Mesodermal cell (in vitro differentiated cells): Measurements from ENCODE around the gene LRRC31. TPM values are rescaled to one million over a fixed set of nuclear protein-coding genes. Genes with fewer than 3 reads are reported as not detected.

Experiments
- H3K27ac ChIP-seq: 2 replicates; pipeline ENCODE4 v1.7.0; 2013; ENCODE audit warnings: mild to moderate bottlenecking, low read depth, low read length, moderate library complexity; ENCODE audit not compliant: severe bottlenecking
- H3K36me3 ChIP-seq: 2 replicates; pipeline ENCODE4 v1.7.1; 2013; ENCODE audit warnings: mild to moderate bottlenecking, low read length, moderate library complexity; ENCODE audit not compliant: control insufficient read depth, insufficient read depth
- H3K4me1 ChIP-seq: one replicate; pipeline ENCODE4 v1.7.1; 2013; ENCODE audit warnings: mild to moderate bottlenecking, low read length; ENCODE audit not compliant: insufficient read depth, control insufficient read depth, poor library complexity, severe bottlenecking
- H3K4me3 ChIP-seq: 2 replicates; pipeline ENCODE4 v1.7.0; 2013; ENCODE audit warnings: low read length, control low read depth, mild to moderate bottlenecking; ENCODE audit not compliant: insufficient read depth, poor library complexity, severe bottlenecking; ENCODE audit errors: extremely low read depth
- H3K9me3 ChIP-seq: 2 replicates; pipeline ENCODE4 v1.7.1; 2013; ENCODE audit warnings: mild to moderate bottlenecking, low read length, moderate library complexity; ENCODE audit not compliant: control insufficient read depth
- WGBS, 2 experiments: methylation state at CpG; one replicate each; pipeline ENCODE4 v1.1.5; 2013; ENCODE audit warnings: missing lambda C conversion rate in 2 of 2; ENCODE audit not compliant: insufficient coverage in 2 of 2; 5-methylcytosine and 5-hydroxymethylcytosine counted together
- polyA plus RNA-seq, 2 experiments: library from polyadenylated mRNA; stranded (reverse); fragments of 50-300 nt; gene quantifications; one replicate each; pipeline ENCODE4 v1.2.3, GENCODE V29; 2013

Gene LRRC31
- not detected for polyA plus RNA-seq (2013, experiment 1 of 2)
- not detected for polyA plus RNA-seq (2013, experiment 2 of 2)

DNA sequence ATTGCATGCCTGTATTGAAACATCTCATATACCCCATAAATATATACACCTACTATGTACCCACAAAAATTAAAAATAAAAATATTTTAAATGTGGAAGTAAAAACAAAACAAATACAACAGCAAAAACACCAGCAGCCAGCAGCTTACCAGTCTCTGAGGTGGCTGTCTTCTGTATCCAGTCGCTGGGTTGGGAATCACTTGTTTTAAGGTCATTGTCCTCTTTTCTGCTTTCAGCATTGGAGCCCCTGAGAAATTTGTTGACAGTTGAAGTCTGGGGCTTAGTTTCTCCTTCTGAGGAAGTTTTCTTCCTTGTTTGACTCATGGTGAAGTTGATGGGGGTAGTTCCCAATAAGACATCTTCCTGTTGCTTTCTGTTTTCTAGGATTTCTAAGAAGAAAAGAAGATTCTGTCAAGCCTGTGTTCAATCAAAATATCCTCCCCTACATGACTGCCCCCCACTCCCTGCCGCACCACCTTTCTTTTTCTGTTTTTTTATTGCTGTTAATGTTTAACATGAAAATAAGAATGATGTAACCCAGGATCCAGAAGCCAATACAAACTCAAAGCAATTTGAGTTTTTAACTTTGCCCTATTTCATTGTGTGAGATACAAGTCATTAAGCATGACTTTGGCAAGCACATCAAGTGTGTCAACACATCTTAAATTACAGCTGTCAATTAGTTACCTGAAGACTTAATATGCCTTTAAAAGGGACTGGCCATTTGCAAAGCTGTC is at the start of gene LRRC31:
LRRC31 (minus strand) TSS at position 452 of the 737 bp plus-strand sequence; CDS start at position 324, 128 bp downstream.
- no peak within 1 kb of the TSS for H3K27ac ChIP-seq
- no peak within 1 kb of the TSS for H3K4me3 ChIP-seq
- H3K9me3 ChIP-seq, result no peaks in the 10 kb centered on the region
- 100% methylated on average over 1 of the region's 2 CpGs; no CpG with 5 or more reads in 1 of the 2 experiments for WGBS, 2 experiments
- H3K4me1 ChIP-seq, result no peaks in the 10 kb centered on the region
- no peaks in the 10 kb centered on the region for H3K36me3 ChIP-seq

- H3K4me1 ChIP-seq, result peaks cover 10% of the 10 kb centered on the region
- no peaks in the 10 kb centered on the region for H3K36me3 ChIP-seq
- H3K4me3 ChIP-seq, result no peak overlapping the region
- WGBS, 2 experiments, result 100% methylated on average over 2 of the region's 2 CpGs
- no peaks in the 10 kb centered on the region for H3K9me3 ChIP-seq
- H3K27ac ChIP-seq, result no peak overlapping the region
Measured at GRCh38 chr3:169914321-169914720, 44.6 kb upstream of the LRRC31 start.

- no peak overlapping the region for H3K4me3 ChIP-seq
- peaks cover 10% of the 10 kb centered on the region for H3K4me1 ChIP-seq
- H3K27ac ChIP-seq, result no peak overlapping the region
- H3K36me3 ChIP-seq, result no peaks in the 10 kb centered on the region
- WGBS, 2 experiments, result 85 to 93% methylated on average over 2 of the region's 3 CpGs
- no peaks in the 10 kb centered on the region for H3K9me3 ChIP-seq
Measured at GRCh38 chr3:169913323-169913722, 43.6 kb upstream of the LRRC31 start.

DNA sequence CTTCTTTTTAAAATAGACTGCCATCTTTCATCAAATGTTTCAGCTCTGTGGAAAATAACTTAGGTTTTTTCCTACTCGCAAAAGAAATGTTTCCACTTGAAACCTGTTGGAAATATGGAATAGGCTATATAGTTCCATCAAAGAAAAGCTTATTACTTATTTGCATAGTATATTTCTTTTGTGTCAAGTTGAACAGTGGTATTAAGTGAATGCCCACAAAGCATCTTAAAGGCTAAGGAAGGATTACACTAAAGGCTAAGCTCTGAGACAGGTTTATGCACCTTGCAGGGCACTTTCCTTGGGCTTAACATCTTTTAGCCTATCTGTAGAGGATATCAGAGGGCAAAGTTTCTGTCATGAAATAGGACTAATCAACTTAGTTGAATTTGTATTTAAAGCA is 41.5 kb upstream of the LRRC31 start, which contains the start of gene SAMD7:
SAMD7 (plus strand) TSS at position 301 of the 400 bp plus-strand sequence. CDS start 7,927 bp downstream, outside the sequence.
- no peak within 1 kb of the TSS for H3K4me3 ChIP-seq
- no peak within 1 kb of the TSS for H3K27ac ChIP-seq
- H3K4me1 ChIP-seq, result peaks cover 10% of the 10 kb centered on the region
- no peaks in the 10 kb centered on the region for H3K9me3 ChIP-seq
- H3K36me3 ChIP-seq, result no peaks in the 10 kb centered on the region
- no CpG with 5 or more reads among the region's 1 CpG for WGBS, 2 experiments

- 89 to 100% methylated on average over 4 of the region's 4 CpGs for WGBS, 2 experiments
- Histone ChIP-seq H3K4me1 (no peaks in the 10 kb centered on the region), H3K36me3 (no peaks in the 10 kb centered on the region), H3K9me3 (no peaks in the 10 kb centered on the region), H3K4me3 (no peak overlapping the region), H3K27ac (no peak overlapping the region)
Measured at GRCh38 chr3:169907944-169908343, 38.2 kb upstream of the LRRC31 start.

GRCh38 chr3:169907476-169907875 is 37.7 kb upstream of the LRRC31 start:
- no peaks in the 10 kb centered on the region for H3K36me3 ChIP-seq
- no peak overlapping the region for H3K4me3 ChIP-seq
- H3K9me3 ChIP-seq, result no peaks in the 10 kb centered on the region
- H3K4me1 ChIP-seq, result no peaks in the 10 kb centered on the region
- H3K27ac ChIP-seq, result no peak overlapping the region

DNA sequence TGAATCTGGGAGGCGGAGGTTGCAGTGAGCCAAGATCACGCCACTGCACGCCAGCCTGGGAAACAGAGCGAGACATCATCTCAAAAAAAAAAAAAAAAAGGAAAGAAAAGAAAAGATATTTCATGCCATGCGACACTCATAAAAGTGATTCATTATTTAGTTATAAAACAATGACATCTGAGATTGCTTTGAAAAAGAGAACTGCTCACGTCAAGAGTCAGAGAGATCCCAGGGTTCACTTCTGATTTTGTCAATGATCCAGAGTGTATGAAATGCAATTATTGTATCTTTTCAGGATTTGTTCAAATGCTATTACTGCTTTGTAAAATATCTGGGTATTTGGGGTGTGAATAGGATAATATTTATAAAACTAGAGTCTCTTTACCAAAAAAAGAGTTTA is 35.7 kb upstream of the LRRC31 start:
- Histone ChIP-seq H3K36me3 (no peaks in the 10 kb centered on the region), H3K4me3 (no peak overlapping the region), H3K4me1 (no peaks in the 10 kb centered on the region), H3K9me3 (peaks cover 10% of the 10 kb centered on the region), H3K27ac (no peak overlapping the region)
- 94 to 100% methylated on average over 1 to 2 of the region's 6 CpGs for WGBS, 2 experiments

DNA sequence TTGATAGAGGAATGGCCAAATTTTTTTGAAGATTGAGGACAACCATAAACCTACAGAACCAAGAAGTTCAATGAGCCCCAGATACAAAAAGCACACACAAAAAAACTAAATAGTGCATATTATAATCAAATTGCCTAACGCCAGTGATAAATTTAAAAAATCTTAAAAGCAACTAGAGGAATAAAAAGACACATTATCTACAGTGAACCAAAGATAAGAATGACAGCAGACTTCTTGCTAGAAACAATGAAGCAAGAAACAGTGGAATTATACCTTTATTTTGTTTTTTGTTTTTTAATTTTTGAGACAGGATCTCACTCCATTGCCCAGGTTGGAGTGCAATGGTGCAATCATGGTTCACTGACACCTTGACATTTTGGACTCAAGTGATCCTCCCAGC is 31.7 kb upstream of the LRRC31 start:
- Histone ChIP-seq H3K4me1 (no peaks in the 10 kb centered on the region), H3K9me3 (peaks cover 10% of the 10 kb centered on the region), H3K4me3 (no peak overlapping the region), H3K36me3 (no peaks in the 10 kb centered on the region), H3K27ac (no peak overlapping the region)
- no CpG with 5 or more reads among the region's 1 CpG for WGBS, 2 experiments

DNA sequence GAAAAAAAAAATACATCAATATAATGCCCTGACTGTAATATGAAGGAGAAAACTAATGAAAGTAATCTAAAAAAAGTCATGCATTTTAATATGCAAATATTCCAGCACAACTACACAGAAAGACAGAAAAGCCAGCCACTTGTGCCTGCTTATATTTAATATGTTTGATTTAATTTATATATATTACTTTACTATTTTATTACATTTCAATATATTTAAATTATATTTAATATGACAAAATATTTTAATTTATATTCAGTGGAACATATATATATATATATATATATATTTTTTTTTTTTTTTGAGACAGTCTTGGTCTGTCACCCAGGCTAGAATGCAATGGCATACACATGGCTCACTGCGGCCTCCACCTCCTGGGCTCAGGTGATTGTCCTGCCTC is 27.5 kb upstream of the LRRC31 start:
- H3K27ac ChIP-seq, result no peak overlapping the region
- no peak overlapping the region for H3K4me3 ChIP-seq
- 100% methylated on average over 1 of the region's 1 CpG for WGBS, 2 experiments
- H3K36me3 ChIP-seq, result no peaks in the 10 kb centered on the region
- H3K9me3 ChIP-seq, result peaks cover 10% of the 10 kb centered on the region
- H3K4me1 ChIP-seq, result no peaks in the 10 kb centered on the region

GRCh38 chr3:169895072-169895471 is 25.3 kb upstream of the LRRC31 start:
- H3K36me3 ChIP-seq, result no peaks in the 10 kb centered on the region
- WGBS, 2 experiments, result 77 to 83% methylated on average over 3 to 5 of the region's 6 CpGs
- no peak overlapping the region for H3K27ac ChIP-seq
- no peaks in the 10 kb centered on the region for H3K9me3 ChIP-seq
- H3K4me3 ChIP-seq, result no peak overlapping the region
- no peaks in the 10 kb centered on the region for H3K4me1 ChIP-seq

GRCh38 chr3:169894110-169894509 is 24.4 kb upstream of the LRRC31 start:
- Histone ChIP-seq H3K27ac (no peak overlapping the region), H3K36me3 (no peaks in the 10 kb centered on the region), H3K4me1 (no peaks in the 10 kb centered on the region), H3K4me3 (no peak overlapping the region), H3K9me3 (no peaks in the 10 kb centered on the region)
- 77 to 79% methylated on average over 5 to 6 of the region's 7 CpGs for WGBS, 2 experiments
